ENCODE data around the gene NBL1.
A peak's percentile ranks its signal among the peaks of the same experiment; 100 is the strongest.

Gene NBL1

DNA sequence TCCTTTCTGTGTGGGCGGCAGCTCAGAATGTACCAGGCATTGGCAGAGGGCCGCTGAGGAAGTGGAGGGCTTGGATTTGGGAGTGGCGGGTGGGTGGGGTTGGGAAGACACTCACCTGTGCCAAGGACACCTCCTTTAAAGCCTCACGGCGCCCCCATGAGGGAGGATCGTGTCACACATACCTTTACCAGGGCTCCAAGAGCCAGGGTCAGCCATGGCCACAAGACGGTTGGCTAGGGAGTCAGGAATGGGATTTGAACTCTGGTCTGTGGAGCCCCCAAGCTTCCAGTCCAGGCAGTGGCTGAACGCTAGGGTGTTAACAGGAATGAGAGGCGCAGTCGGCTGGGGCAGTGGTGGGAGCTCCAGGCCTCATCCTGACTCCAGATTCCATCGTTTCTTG lies 4.6 kb downstream of the NBL1 start:
- H3K79me2 ChIP-seq (ENCODE audit: control insufficient read depth, low read length), result no peaks in the 10 kb centered on the region
- no peak overlapping the region for H3K27ac ChIP-seq (ENCODE audit: low read depth, low read length)
- H3K4me3 ChIP-seq (ENCODE audit: low read length), result no peak overlapping the region
- H3F3A ChIP-seq (ENCODE audit: control insufficient read depth, insufficient read depth), result no peaks in the 10 kb centered on the region
- H3K9me3 ChIP-seq (ENCODE audit: control insufficient read depth, insufficient read depth, low read length), result no peaks in the 10 kb centered on the region
- no peak overlapping the region for H3K4me2 ChIP-seq (ENCODE audit: low read length)
- no peaks in the 10 kb centered on the region for H3K36me3 ChIP-seq (ENCODE audit: control insufficient read depth, low read length)
- peaks cover 7% of the 10 kb centered on the region for H3K4me1 ChIP-seq (ENCODE audit: control insufficient read depth, low read length)
- peaks cover 33% of the 10 kb centered on the region for H3K27me3 ChIP-seq (ENCODE audit: control insufficient read depth, low read length)
- no peaks in the 10 kb centered on the region for H3K9me2 ChIP-seq (replicated peaks; ENCODE audit: control insufficient read depth, low read length)
- TF ChIP-seq EZH2phosphoT487 (IDR thresholded peaks at IDR 0.05; ENCODE audit: borderline replicate concordance, low read length), result no peak
- TF ChIP-seq, protein P1, sequence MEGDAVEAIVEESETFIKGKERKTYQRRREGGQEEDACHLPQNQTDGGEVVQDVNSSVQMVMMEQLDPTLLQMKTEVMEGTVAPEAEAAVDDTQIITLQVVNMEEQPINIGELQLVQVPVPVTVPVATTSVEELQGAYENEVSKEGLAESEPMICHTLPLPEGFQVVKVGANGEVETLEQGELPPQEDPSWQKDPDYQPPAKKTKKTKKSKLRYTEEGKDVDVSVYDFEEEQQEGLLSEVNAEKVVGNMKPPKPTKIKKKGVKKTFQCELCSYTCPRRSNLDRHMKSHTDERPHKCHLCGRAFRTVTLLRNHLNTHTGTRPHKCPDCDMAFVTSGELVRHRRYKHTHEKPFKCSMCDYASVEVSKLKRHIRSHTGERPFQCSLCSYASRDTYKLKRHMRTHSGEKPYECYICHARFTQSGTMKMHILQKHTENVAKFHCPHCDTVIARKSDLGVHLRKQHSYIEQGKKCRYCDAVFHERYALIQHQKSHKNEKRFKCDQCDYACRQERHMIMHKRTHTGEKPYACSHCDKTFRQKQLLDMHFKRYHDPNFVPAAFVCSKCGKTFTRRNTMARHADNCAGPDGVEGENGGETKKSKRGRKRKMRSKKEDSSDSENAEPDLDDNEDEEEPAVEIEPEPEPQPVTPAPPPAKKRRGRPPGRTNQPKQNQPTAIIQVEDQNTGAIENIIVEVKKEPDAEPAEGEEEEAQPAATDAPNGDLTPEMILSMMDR (IDR thresholded peaks at IDR 0.05; ENCODE audit: low read depth, low read length, poor library complexity, severe bottlenecking), result no peak
- H4K20me1 ChIP-seq (ENCODE audit: control insufficient read depth, insufficient read depth, low read depth, low read length), result no peaks in the 10 kb centered on the region

DNA sequence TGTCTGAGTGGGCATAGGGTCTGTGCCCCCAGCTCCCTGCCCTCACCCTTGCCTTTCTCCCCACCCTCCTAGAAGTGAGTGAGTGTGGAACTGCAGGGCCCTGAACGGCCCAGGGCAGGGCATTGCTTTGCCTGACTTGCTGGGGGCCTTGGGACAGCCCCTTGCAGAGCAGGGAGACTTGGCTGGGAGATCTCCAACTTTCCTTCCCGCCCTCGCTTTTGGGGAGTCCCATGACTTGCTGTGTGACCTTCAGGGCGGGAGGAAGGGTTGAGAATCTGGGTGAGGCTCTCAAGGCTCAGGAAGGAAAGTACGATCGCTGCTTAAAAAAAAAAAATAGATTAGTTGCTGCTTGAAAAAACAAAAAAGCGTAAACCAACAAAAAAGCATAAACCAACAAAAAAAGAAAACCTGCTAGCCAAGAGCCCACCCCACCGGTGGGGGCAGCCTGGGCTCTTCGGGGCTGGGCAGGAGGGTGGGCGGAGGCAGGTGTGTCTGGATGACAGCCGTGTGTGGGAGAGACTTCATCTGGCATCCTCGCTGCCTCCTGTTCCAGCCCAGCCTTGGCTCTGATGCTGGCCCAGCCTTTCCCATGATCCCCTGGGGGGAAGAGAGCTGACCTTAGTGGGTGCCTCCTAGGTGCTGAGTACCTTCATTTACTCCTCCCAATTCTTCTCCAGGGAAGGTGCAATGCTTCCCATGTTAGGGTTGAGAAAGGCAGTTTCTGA lies 6.5 kb downstream of the NBL1 start:
- H3F3A ChIP-seq (ENCODE audit: control insufficient read depth, insufficient read depth), result no peaks in the 10 kb centered on the region
- H3K27me3 ChIP-seq (ENCODE audit: control insufficient read depth, low read length), result peaks cover 20% of the 10 kb centered on the region
- TF ChIP-seq EZH2phosphoT487 (IDR thresholded peaks at IDR 0.05; ENCODE audit: borderline replicate concordance, low read length), result no peak
- no peaks in the 10 kb centered on the region for H3K9me3 ChIP-seq (ENCODE audit: control insufficient read depth, insufficient read depth, low read length)
- no peak overlapping the region for H3K4me3 ChIP-seq (ENCODE audit: low read length)
- H3K27ac ChIP-seq (ENCODE audit: low read depth, low read length), result no peak overlapping the region
- no peaks in the 10 kb centered on the region for H3K9me2 ChIP-seq (replicated peaks; ENCODE audit: control insufficient read depth, low read length)
- no peaks in the 10 kb centered on the region for H3K79me2 ChIP-seq (ENCODE audit: control insufficient read depth, low read length)
- H3K4me2 ChIP-seq (ENCODE audit: low read length), result no peak overlapping the region
- no peaks in the 10 kb centered on the region for H4K20me1 ChIP-seq (ENCODE audit: control insufficient read depth, insufficient read depth, low read depth, low read length)
- H3K36me3 ChIP-seq (ENCODE audit: control insufficient read depth, low read length), result no peaks in the 10 kb centered on the region
- H3K4me1 ChIP-seq (ENCODE audit: control insufficient read depth, low read length), result peaks cover 10% of the 10 kb centered on the region

DNA sequence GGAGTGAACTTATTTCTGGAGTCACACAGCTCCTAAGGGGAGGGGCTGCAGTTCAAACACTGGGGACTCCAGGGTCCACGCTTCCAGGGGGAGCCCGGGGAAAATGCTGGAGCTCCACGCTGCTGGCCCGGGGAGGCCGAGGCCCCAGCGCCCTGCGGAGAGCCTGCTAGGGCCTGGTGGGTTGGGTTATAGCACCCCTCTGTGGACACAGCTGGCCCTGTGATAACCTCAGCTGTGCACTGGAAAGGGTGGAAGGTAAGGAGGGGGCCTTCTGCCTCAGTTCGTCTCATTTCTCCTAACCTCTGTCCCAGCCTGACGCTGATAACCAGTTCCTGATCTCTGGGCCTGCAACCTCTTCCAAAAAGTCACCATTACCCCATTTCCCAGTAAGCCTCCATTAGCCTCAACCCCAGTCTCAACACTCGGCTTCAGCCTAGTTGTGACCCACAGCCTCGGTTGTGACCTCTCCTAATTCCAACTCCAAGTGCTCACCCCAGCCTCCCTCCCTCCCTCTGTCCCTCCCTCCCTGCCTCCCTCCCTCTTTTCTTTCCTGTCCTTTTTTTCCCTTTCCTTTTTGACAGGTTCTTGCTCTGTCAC lies 7.1 kb downstream of the NBL1 start:
- H3K36me3 ChIP-seq (ENCODE audit: control insufficient read depth, low read length), result no peaks in the 10 kb centered on the region
- H3K79me2 ChIP-seq (ENCODE audit: control insufficient read depth, low read length), result no peaks in the 10 kb centered on the region
- no peaks in the 10 kb centered on the region for H3K9me2 ChIP-seq (replicated peaks; ENCODE audit: control insufficient read depth, low read length)
- TF ChIP-seq EZH2phosphoT487 (IDR thresholded peaks at IDR 0.05; ENCODE audit: borderline replicate concordance, low read length), result no peak
- TF ChIP-seq, protein P1 (IDR thresholded peaks at IDR 0.05; ENCODE audit: low read depth, low read length, poor library complexity, severe bottlenecking), result peak; percentile 62
- no peak overlapping the region for H3K4me2 ChIP-seq (ENCODE audit: low read length)
- no peaks in the 10 kb centered on the region for H4K20me1 ChIP-seq (ENCODE audit: control insufficient read depth, insufficient read depth, low read depth, low read length)
- no peaks in the 10 kb centered on the region for H3K9me3 ChIP-seq (ENCODE audit: control insufficient read depth, insufficient read depth, low read length)
- H3K27me3 ChIP-seq (ENCODE audit: control insufficient read depth, low read length), result peaks cover 15% of the 10 kb centered on the region
- no peak overlapping the region for H3K4me3 ChIP-seq (ENCODE audit: low read length)
- peaks cover 15% of the 10 kb centered on the region for H3K4me1 ChIP-seq (ENCODE audit: control insufficient read depth, low read length)
- no peak overlapping the region for H3K27ac ChIP-seq (ENCODE audit: low read depth, low read length)
- H3F3A ChIP-seq (ENCODE audit: control insufficient read depth, insufficient read depth), result no peaks in the 10 kb centered on the region

DNA sequence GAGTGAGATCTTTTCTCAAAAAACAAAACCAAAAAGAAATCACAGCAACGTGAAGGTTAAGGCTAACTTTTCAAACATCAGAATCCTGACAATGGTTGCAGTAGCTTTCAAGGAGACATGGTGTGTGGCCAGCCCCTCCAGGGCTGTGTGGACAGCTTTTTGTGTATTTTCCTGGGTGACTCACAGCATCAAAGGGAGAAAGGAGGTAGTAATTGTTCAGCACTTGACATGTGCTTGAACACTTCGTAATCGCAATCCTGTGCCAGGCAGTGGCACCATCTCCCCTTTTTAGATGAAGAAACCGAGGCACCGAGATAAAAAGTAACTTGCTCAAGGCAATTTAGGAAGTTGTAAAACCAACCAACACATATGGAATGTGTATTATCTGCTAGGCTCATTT lies 10.3 kb downstream of the NBL1 start:
- Histone ChIP-seq H3K9me3 (ENCODE audit: control insufficient read depth, insufficient read depth, low read length) (no peaks in the 10 kb centered on the region), H3K79me2 (ENCODE audit: control insufficient read depth, low read length) (no peaks in the 10 kb centered on the region), H3K4me1 (ENCODE audit: control insufficient read depth, low read length) (peaks cover 15% of the 10 kb centered on the region), H3K36me3 (ENCODE audit: control insufficient read depth, low read length) (no peaks in the 10 kb centered on the region), H3F3A (ENCODE audit: control insufficient read depth, insufficient read depth) (no peaks in the 10 kb centered on the region), H3K9me2 (replicated peaks; ENCODE audit: control insufficient read depth, low read length) (no peaks in the 10 kb centered on the region), H3K27ac (ENCODE audit: low read depth, low read length) (no peak overlapping the region), H3K4me3 (ENCODE audit: low read length) (no peak overlapping the region), H3K4me2 (ENCODE audit: low read length) (no peak overlapping the region), H4K20me1 (ENCODE audit: control insufficient read depth, insufficient read depth, low read depth, low read length) (no peaks in the 10 kb centered on the region), H3K27me3 (ENCODE audit: control insufficient read depth, low read length) (no peaks in the 10 kb centered on the region)
- TF ChIP-seq, protein P1 (IDR thresholded peaks at IDR 0.05; ENCODE audit: low read depth, low read length, poor library complexity, severe bottlenecking), result no peak
- no peak for TF ChIP-seq EZH2phosphoT487 (IDR thresholded peaks at IDR 0.05; ENCODE audit: borderline replicate concordance, low read length)

All from DOHH2 (cell line).